ENCODE results near the gene LRRC66.

Gene LRRC66

DNA sequence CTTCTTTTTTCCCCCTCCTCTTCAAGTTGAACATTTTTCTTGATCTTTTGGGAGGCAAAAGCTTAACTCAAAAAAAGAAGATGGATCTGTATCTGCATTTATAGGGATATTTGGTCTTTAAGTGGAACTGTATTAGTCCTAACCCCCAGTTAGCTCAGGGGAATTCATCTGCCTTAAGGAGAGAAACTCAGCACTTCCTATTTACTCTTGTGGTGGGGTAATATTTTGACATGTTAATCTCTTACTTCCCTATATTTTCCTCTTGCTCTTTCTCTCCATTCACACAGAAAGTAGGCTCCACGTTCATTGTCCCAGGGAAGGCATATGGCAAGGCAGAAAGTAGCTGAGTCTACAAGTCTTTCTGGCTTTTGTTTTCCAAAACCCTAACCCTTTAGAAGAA is 5.3 kb downstream of the LRRC66 start:
- DNase-seq (ENCODE audit: low read depth, low spot score) = no peak
- no peak overlapping the region for H3K27ac ChIP-seq

- DNase-seq (ENCODE audit: low read depth, low spot score) = no peak
- no peak overlapping the region for H3K27ac ChIP-seq
These were observed 7.5 kb downstream of the LRRC66 start for GRCh38 chr4:52012651-52013050.

- no peak for DNase-seq (ENCODE audit: low read depth, low spot score)
- no peak overlapping the region for H3K27ac ChIP-seq
These were observed 9.2 kb downstream of the LRRC66 start for GRCh38 chr4:52010986-52011385.

DNA sequence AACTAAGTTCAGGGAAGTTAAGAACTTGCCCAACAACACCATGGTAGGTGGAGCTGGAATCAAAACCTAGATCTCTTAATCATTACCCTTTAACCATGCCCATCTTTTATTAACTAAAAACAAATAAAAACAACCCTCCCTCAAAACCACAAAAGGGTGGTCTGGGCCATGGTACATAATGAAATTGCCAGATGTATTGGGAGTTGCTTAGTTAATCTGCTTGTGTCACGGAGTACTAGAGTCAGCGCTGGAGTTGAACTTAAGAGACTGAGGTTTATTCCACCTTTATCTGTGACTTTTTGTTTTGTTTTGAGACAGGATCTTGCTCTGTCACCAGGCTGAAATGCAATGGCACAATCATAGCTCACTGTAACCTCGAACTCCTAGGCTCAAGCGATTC is 13.3 kb downstream of the LRRC66 start:
- DNase-seq (ENCODE audit: low read depth, low spot score) = no peak
- H3K27ac ChIP-seq = no peak overlapping the region

- no peak overlapping the region for H3K27ac ChIP-seq
- no peak for DNase-seq (ENCODE audit: low read depth, low spot score)
These were observed 14.4 kb downstream of the LRRC66 start for GRCh38 chr4:52005604-52006273.

- H3K27ac ChIP-seq = no peak overlapping the region
These were observed 15.7 kb downstream of the LRRC66 start for GRCh38 chr4:52004414-52004813.

DNA sequence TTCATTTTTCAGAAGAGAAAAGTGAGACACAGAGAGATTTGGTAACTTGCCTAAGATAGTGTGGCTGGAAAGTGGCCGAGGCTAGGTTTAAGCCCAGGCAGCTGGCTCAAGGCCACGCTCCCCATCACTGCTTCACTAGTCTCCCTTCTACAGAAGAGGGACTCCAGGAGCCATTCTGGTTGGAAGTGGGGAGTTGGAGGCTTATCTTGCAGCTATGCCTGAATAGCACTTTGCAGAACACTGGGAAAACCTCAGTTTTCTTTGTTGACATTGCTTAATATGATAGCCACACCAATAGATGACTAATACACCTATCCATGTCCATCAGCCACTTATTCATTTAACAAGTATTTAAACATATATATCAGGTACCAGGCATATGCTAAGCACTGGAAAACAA is 18.5 kb downstream of the LRRC66 start:
- H3K27ac ChIP-seq = no peak overlapping the region
- DNase-seq (ENCODE audit: low read depth, low spot score) = peak; percentile 26

More at GRCh38 chr4:52004414-52004813, 15.7 kb downstream of the LRRC66 start:
- no peak for DNase-seq (ENCODE audit: low read depth, low spot score)

- no peak overlapping the region for H3K27ac ChIP-seq
- no peak for DNase-seq (ENCODE audit: low read depth, low spot score)
These were observed 20.9 kb downstream of the LRRC66 start for GRCh38 chr4:51999250-51999649.

DNA sequence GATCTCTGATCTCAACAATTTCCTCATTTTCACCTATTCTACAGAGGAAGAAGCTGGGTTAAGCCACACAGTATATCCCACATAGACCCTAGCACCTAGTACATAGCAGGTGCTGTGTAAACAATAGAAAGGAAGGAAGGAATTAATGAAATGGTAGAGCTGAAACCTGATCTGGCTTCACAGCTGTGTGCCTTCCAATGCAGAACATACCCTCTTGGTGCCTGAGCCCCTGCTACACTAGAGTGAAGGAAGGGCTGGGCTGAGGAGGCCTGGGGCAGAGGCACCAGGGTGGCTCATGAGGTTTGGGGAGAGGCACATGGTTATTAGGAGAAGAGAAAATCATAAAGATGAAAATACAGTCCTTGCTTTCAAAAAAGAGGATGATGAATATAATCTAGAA is 21.3 kb downstream of the LRRC66 start:
- no peak for DNase-seq (ENCODE audit: low read depth, low spot score)
- H3K27ac ChIP-seq = no peak overlapping the region

GRCh38 chr4:51997647-51998046 is 22.5 kb downstream of the LRRC66 start:
- no peak overlapping the region for H3K27ac ChIP-seq
- no peak for DNase-seq (ENCODE audit: low read depth, low spot score)

- H3K27ac ChIP-seq = no peak overlapping the region
- no peak for DNase-seq (ENCODE audit: low read depth, low spot score)
These were observed 24.4 kb downstream of the LRRC66 start for GRCh38 chr4:51995647-51996220.

- DNase-seq (ENCODE audit: low read depth, low spot score) = no peak
- no peak overlapping the region for H3K27ac ChIP-seq
These were observed 54.3 kb downstream of the LRRC66 start for GRCh38 chr4:51965862-51966261.

DNA sequence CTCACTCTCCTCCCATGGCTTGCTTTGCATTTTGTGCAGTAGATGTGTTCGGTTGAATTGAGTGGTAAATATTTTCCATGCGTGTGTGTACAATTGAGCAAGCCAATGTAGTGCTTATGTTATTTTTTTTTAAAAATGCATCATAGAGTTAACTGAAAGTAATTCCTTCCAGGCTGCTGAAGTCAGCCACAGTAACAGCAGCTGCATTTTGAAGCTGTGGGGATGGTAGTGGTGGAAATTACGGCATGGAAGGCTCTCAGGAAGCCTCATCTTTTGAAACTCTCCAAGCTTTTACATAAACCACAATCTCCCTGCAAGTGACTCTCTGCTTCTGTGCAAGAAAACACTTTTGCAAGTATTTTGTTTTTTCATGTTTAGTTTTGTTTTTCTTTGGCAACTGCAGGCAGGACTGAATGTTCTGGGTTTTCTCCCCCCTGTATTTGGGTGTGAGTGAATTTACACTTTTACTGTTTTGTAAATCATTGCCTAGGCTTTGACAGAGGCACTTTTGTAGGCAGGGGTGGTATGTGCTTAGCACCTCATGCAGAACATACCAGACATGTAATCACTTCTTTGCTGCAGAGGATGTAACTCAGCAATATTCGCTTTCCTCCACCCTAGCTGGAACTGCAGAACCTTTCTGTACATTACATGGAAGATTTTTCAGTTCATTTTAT is 56.2 kb downstream of the LRRC66 start:
- H3K27ac ChIP-seq = no peak overlapping the region
- DNase-seq (ENCODE audit: low read depth, low spot score) = no peak

GRCh38 chr4:51960486-51960885 is 59.7 kb downstream of the LRRC66 start:
- DNase-seq (ENCODE audit: low read depth, low spot score) = no peak
- no peak overlapping the region for H3K27ac ChIP-seq

DNA sequence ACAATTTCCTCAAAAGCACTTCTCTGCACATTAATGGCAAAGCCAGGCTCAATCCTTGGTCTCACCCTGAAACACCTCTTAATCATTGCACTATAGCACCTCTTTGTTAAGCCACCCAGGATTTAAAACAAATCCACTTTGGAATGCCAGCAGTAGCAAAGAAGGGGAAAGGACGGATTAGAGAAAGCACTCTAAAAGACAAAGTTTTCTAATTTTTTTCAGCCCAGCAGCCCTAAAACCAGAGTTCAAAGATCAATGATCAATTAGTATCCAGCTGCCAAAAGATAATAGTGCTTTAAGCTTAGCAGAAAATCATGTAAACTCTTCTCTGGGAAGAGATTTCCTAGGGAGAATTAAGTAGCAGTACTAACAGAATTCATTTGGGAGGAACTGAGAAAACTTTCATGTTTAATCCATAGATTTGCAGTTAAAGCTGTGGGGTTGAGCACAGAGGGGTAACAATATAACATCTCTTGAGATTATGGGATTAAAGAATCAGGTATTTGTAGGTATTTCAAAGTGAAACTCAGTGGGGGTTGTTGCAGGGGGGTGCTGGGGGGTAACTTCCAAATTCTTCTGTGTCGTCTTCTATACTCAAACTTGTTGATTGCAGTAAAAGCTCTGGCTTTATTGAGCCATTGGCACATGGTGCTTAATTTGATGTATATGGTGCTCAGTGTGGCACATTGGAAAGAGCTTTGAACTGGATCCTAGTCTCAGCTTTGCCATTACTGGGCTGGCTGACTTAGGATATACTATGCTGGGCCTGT is 61.8 kb downstream of the LRRC66 start:
- DNase-seq (ENCODE audit: low read depth, low spot score) = no peak

More for the DNA sequence above, 61.8 kb downstream of the LRRC66 start:
- H3K27ac ChIP-seq = no peak overlapping the region
